Body of pancreas (tissue), 4 donors: ENCODE data around the gene IFT122.

Experiments used
- CTCF ChIP-seq, 7 experiments: fragments of 450-650 bp in 4 of 7; fragments of 200-600 bp in 3 of 7; sonication (generic) in 3 of 7; IDR thresholded peaks; one replicate each; pipeline ENCODE4 v1.5.1; 2016 to 2019; ENCODE audit warnings: antibody characterized with exemption in 7 of 7
- POLR2A ChIP-seq, 3 donors: fragments of 450-650 bp; IDR thresholded peaks; one replicate each; pipeline ENCODE4 v1.6.1; 2016; ENCODE audit warnings: antibody characterized with exemption in 3 of 3, mild to moderate bottlenecking in 2 of 3

DNA sequence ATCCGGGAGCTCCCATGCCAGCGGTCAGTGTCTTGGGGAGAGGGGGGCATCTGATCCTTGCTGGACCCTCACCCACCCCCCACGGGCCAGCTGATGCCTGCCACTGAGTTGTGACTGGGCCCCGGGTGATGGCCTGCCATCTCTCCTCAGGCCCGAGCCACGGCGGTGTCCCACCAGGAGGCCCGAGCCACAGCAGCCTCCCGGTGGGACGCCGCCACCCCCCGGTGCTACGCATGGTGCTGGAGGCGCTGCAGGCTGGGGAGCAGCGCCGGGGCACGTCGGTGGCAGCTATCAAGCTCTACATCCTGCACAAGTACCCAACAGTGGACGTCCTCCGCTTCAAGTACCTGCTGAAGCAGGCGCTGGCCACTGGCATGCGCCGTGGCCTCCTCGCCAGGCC is 107.2 kb downstream of the IFT122 start:
- TF ChIP-seq CTCF (IDR thresholded peaks at IDR 0.05) (no peak), POLR2A (IDR thresholded peaks at IDR 0.05) (no peak)
